Activated T-helper 1 cell treated with anti-CD3 and anti-CD28 coated beads, Interleukin-12 subunit alpha, Interleukin-12 subunit beta, Interleukin-2, Interleukin-4 antibody, amounts not matched to agents 30 ng/mL and 10 ng/mL and 1 ng/mL, durations not matched to agents 14 hours and 24 hours and 36 hours (primary cell): ENCODE measurements around the gene LSAMP. TPM values are rescaled to one million over a fixed set of nuclear protein-coding genes. Genes with fewer than 3 reads are reported as not detected.

ENCODE experiments used
- DNase-seq: peaks from one replicate; pipeline ENCODE4 v3.0.0; 2021; ENCODE audit warnings: low spot score
- H3K27ac Mint-ChIP-seq: one replicate; pipeline ENCODE4 v1.8.0; 2021; ENCODE audit warnings: mild to moderate bottlenecking, mixed read lengths
- H3K27me3 Mint-ChIP-seq: one replicate; pipeline ENCODE4 v1.8.0; 2022; ENCODE audit warnings: mild to moderate bottlenecking, moderate library complexity, mixed read lengths; ENCODE audit not compliant: insufficient read depth
- H3K36me3 Mint-ChIP-seq: one replicate; pipeline ENCODE4 v1.8.0; 2021; ENCODE audit warnings: low read depth, mixed read lengths
- H3K4me1 Mint-ChIP-seq: one replicate; pipeline ENCODE4 v1.8.0; 2021; ENCODE audit warnings: low read depth, mixed read lengths
- H3K4me3 Mint-ChIP-seq: one replicate; pipeline ENCODE4 v1.8.0; 2021; ENCODE audit warnings: mild to moderate bottlenecking, moderate library complexity, mixed read lengths
- H3K9me3 Mint-ChIP-seq: one replicate; pipeline ENCODE4 v1.8.0; 2021; ENCODE audit warnings: mixed read lengths
- intact Hi-C: fragments of 100-400 bp; cut with micrococcal nuclease; formaldehyde crosslinking; loops from one replicate; pipeline ENCODE4 v1.15.1; 2024
- total RNA-seq: library from RNA; stranded (reverse); gene quantifications from 2 replicates; pipeline ENCODE4 v1.2.3, GENCODE V29; 2022

The LSAMP gene
- total RNA-seq, 1 donor from 2014 or later: not detected

GRCh38 chr3:115831864-115832263 is 613.4 kb downstream of the LSAMP start:
- Mint-ChIP-seq H3K4me1 (no peaks in the 10 kb centered on the region), H3K36me3 (no peaks in the 10 kb centered on the region), H3K4me3 (no peak overlapping the region), H3K9me3 (no peaks in the 10 kb centered on the region), H3K27ac (no peak overlapping the region), H3K27me3 (peaks cover 22% of the 10 kb centered on the region)
- intact Hi-C loops: no loop called here
- no peak for DNase-seq

DNA sequence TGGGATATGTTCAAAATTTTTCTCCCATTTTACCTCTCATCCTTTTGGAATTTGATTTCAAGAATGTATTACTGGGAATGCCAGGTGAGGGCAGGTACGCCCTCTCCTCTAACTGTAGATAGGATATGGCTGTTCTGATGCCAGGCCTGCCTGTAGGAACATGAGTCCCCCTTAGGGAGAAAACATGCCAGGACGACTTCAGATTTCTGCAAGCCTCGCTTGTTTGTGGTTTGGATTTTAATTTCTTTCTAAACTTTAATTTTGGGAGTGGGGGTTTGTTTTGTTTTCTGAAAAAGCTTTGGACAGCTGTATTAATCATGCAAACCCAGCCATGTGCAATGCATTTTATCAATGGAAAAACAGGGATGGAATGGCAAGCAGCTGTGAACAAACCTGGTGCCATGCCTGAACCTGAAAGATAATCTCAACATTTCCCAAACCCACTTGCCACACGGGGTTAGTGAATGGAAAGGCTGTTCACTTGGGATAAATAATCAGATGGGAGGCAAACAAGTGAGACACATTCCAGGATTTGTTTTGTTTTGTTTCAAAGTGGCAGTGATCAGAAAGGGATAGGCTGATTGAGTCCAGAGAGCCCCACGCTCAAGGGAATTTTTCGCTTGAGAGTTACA is 614.4 kb downstream of the LSAMP start:
- DNase-seq: no peak
- intact Hi-C loops: no loop called here
- Mint-ChIP-seq H3K9me3 (no peaks in the 10 kb centered on the region), H3K4me1 (no peaks in the 10 kb centered on the region), H3K27ac (no peak overlapping the region), H3K4me3 (no peak overlapping the region), H3K27me3 (peaks cover 25% of the 10 kb centered on the region), H3K36me3 (no peaks in the 10 kb centered on the region)

DNA sequence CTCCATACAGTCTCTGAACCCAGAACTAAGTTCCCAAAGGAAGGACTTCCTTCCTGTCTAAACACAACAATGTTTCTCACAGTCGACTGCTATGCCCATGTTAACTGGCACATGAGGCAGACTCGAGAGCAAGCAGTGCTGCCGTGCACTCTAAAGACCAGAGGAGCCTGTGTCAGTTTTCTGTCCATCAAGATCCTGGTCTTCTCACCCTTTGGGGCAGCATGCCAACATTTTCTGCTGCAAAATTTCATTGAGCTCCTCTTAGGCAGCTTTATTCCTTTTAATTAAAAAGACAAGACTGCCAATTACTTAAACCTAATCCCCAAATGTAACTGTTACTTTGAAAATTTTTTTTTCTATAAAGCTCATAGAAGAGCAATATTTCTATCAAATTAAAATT is 616.9 kb downstream of the LSAMP start:
- Mint-ChIP-seq H3K4me1 (no peaks in the 10 kb centered on the region), H3K27ac (no peak overlapping the region), H3K36me3 (no peaks in the 10 kb centered on the region), H3K9me3 (no peaks in the 10 kb centered on the region), H3K27me3 (peaks cover 19% of the 10 kb centered on the region), H3K4me3 (no peak overlapping the region)
- no peak for DNase-seq
- intact Hi-C loops: no loop called here

DNA sequence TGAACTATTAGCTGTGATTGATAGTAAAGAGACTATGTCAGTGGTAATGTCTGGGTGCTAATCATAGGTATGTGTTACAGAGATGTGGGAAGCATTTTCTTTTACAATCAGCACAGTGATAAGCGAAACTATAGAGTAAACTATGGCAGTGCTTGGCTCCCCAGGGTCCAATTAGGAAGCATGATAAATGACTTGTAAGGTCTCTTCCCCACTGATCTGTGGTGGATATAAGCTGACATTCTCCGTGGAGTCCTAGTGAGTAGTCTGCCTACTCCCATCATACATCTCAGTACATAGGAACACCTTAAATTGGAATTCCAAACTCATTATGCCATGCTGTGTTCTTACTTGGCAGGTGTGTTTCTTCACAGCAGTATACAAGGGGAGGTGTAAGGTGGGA is 617.8 kb downstream of the LSAMP start:
- peaks cover 15% of the 10 kb centered on the region for H3K27me3 Mint-ChIP-seq
- no peak for DNase-seq
- H3K9me3 Mint-ChIP-seq: no peaks in the 10 kb centered on the region
- no peaks in the 10 kb centered on the region for H3K36me3 Mint-ChIP-seq
- intact Hi-C loops: no loop called here
- no peak overlapping the region for H3K27ac Mint-ChIP-seq
- no peaks in the 10 kb centered on the region for H3K4me1 Mint-ChIP-seq
- H3K4me3 Mint-ChIP-seq: no peak overlapping the region

DNA sequence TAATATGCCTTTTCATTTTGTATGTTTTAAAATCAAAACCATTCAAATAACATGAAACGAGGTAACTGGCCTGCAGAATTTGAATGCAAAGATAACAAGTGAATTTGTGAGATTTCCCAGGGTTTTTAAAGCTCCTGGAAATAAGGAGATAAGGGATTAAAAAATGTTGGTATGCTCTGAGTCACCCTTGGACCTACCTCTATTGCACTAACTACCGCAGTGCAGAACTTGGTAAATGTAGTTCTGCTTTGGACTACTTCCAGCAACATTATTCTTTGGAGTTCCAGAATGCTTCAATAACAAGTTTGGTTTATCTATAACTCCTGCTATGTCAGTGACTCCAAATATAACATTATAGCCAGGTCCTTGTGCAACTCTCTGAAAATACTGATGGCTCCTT is 620.2 kb downstream of the LSAMP start:
- H3K36me3 Mint-ChIP-seq: no peaks in the 10 kb centered on the region
- DNase-seq: no peak
- H3K27me3 Mint-ChIP-seq: peaks cover 15% of the 10 kb centered on the region
- intact Hi-C loops: no loop called here
- no peak overlapping the region for H3K27ac Mint-ChIP-seq
- no peak overlapping the region for H3K4me3 Mint-ChIP-seq
- no peaks in the 10 kb centered on the region for H3K9me3 Mint-ChIP-seq
- H3K4me1 Mint-ChIP-seq: no peaks in the 10 kb centered on the region

DNA sequence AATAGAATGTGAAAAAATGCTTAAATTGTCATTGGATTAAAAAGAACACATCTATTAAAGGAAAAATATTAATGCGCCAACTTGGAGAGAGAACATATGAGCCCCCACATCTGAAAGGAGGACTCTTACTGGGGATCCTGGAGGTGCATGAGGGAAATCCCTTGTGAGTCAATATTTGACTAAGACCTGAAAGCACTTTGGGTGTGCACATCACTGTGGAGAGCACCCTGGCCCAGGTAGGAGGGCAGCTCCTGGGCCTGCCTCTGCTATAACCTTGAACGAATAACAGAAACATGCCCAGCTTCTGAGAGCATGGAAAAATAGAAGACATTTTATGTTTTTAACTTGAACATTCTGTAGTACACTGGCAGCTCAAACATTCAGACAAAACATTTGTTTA is 622.2 kb downstream of the LSAMP start:
- H3K27ac Mint-ChIP-seq: no peak overlapping the region
- H3K36me3 Mint-ChIP-seq: no peaks in the 10 kb centered on the region
- intact Hi-C loops: no loop called here
- DNase-seq: no peak
- H3K4me3 Mint-ChIP-seq: no peak overlapping the region
- H3K27me3 Mint-ChIP-seq: peaks cover 8% of the 10 kb centered on the region
- H3K4me1 Mint-ChIP-seq: no peaks in the 10 kb centered on the region
- no peaks in the 10 kb centered on the region for H3K9me3 Mint-ChIP-seq

DNA sequence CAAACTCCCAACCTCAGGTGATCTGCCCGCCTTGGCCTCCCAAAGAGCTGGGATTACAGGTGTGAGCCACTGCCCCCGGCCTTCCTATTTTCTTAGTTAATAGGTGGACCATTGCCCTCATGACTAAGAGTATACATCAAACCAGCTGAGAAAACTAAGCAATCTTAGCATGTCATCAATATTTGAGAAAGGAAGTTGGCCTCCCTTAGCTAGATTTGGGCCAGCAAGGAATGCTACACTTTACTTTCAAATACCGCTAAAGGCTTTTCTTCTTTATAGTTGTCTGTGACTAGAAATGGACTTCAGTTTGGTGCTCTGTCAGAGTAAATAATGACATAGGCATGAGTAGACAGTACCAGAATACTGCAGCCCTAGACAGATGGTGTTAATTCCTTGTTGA is 622.7 kb downstream of the LSAMP start:
- intact Hi-C loops: no loop called here
- no peaks in the 10 kb centered on the region for H3K4me1 Mint-ChIP-seq
- no peaks in the 10 kb centered on the region for H3K9me3 Mint-ChIP-seq
- no peaks in the 10 kb centered on the region for H3K36me3 Mint-ChIP-seq
- H3K4me3 Mint-ChIP-seq: no peak overlapping the region
- peaks cover 3% of the 10 kb centered on the region for H3K27me3 Mint-ChIP-seq
- no peak overlapping the region for H3K27ac Mint-ChIP-seq
- no peak for DNase-seq

- no peaks in the 10 kb centered on the region for H3K36me3 Mint-ChIP-seq
- H3K4me1 Mint-ChIP-seq: peaks cover 2% of the 10 kb centered on the region
- intact Hi-C loops: loop anchor here (5.0 to 10.0 kb wide), 2 partner anchors 165 to 608 kb away; no protein-coding TSS in a partner anchor
Observed at GRCh38 chr3:115819785-115820384, 625.4 kb downstream of the LSAMP start.

DNA sequence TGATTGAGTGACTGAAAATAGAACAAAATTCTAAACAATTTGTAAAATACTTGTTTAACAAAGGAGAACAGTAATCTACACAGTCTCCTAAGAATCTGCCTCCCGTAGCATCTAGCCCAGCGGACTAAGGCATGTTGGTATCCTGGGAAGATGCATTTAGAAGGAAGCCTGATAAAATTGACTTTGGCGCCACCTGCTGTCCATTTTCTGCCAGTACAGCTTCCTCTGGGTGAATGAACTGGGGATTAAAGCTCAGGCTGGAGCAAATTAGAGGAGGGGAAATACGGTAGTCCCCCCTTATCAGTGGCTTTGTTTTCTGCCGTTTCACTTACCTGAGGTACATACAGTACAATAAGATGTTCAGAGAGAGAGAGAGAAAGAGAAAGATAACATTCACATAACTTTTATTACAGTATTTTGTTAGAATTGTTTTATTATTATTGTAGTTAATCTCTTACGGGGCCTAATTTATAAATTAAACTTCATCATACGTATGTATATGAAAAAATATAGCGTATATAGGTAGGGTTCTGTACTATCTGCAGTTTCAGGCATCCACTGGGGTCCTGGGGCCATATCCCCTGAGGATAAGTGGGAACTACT is 630.4 kb downstream of the LSAMP start:
- H3K27me3 Mint-ChIP-seq: peaks cover 6% of the 10 kb centered on the region
- H3K4me1 Mint-ChIP-seq: peaks cover 4% of the 10 kb centered on the region
- no peak overlapping the region for H3K4me3 Mint-ChIP-seq
- no peak overlapping the region for H3K27ac Mint-ChIP-seq
- intact Hi-C loops: loop anchor here (1.0 to 10.0 kb wide), 6 partner anchors 31 to 774 kb away; no protein-coding TSS in a partner anchor
- H3K36me3 Mint-ChIP-seq: no peaks in the 10 kb centered on the region
- H3K9me3 Mint-ChIP-seq: no peaks in the 10 kb centered on the region
- DNase-seq: peak; percentile 33

More at GRCh38 chr3:115819785-115820384, 625.4 kb downstream of the LSAMP start:
- peak; percentile 42 for DNase-seq
- Mint-ChIP-seq H3K9me3 (no peaks in the 10 kb centered on the region), H3K4me3 (no peak overlapping the region), H3K27ac (no peak overlapping the region), H3K27me3 (peaks cover 3% of the 10 kb centered on the region)

DNA sequence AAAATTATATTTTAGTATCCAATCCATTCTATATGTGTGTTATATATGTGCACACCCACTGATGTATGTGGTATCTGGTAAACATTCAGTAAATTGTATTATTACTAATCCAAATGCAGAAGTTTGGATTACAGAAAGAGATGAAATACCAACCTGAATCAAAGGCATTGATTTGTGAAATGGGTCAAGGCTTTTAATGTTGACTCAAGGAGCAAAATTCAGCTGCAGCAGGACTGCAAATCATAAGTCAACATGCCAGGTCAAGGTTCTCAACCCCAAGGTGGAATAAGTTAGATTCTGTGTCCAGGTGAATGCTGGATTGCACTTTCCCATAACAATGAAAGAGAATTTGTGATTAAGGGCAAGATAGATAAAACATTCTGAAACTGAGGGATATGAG is 631.3 kb downstream of the LSAMP start:
- Mint-ChIP-seq H3K27me3 (peaks cover 6% of the 10 kb centered on the region), H3K27ac (no peak overlapping the region), H3K36me3 (no peaks in the 10 kb centered on the region), H3K9me3 (no peaks in the 10 kb centered on the region), H3K4me1 (peaks cover 4% of the 10 kb centered on the region), H3K4me3 (no peak overlapping the region)
- intact Hi-C loops: loop anchor here (1.0 to 10.0 kb wide), 4 partner anchors 30 to 773 kb away; no protein-coding TSS in a partner anchor
- no peak for DNase-seq

DNA sequence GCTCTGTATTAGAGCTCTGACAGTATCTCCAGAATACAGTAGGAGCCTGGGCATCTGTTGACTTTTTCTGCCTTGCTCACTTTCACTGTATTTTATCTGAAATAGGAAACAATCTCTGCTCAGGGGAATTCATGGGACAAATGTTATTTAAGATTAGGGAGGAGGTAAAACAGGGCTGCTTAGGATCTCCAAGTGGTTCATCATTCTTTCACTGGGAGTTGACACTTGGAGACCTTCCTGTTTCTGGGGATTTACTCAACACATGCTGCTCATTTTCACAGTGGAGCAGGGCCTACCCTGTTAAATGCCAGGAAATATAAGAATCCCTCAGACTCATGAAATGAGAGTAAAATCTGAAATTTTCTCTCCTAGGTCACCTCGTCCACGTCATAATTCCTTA is 636.5 kb downstream of the LSAMP start:
- Mint-ChIP-seq H3K4me1 (no peaks in the 10 kb centered on the region), H3K36me3 (no peaks in the 10 kb centered on the region), H3K9me3 (no peaks in the 10 kb centered on the region), H3K4me3 (no peak overlapping the region), H3K27me3 (peaks cover 14% of the 10 kb centered on the region), H3K27ac (no peak overlapping the region)
- no peak for DNase-seq
- intact Hi-C loops: no loop called here

GRCh38 chr3:115808244-115808643 is 637.0 kb downstream of the LSAMP start:
- no peaks in the 10 kb centered on the region for H3K4me1 Mint-ChIP-seq
- no peak for DNase-seq
- intact Hi-C loops: no loop called here
- no peak overlapping the region for H3K27ac Mint-ChIP-seq
- peaks cover 14% of the 10 kb centered on the region for H3K27me3 Mint-ChIP-seq
- H3K4me3 Mint-ChIP-seq: no peak overlapping the region
- no peaks in the 10 kb centered on the region for H3K36me3 Mint-ChIP-seq
- no peaks in the 10 kb centered on the region for H3K9me3 Mint-ChIP-seq

DNA sequence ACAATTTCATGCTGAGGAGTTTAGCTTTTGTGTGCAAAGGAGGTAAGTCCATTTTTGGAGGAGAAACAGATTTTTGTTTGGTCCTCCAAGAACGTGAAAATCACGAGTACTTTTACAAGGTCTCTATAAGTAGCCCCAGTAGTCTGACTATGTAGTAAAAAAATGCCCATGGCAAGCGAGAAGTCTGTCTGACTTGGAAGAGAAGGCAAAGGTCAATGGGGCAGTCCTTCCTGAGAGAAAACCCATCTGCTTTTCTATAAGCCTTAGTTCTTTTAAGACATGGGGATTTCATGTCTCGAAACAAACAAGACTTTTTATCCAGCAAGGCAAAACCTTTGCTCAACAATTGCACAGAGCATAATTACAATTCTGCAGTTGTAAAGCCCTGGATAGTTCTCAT is 638.8 kb downstream of the LSAMP start:
- peaks cover 21% of the 10 kb centered on the region for H3K27me3 Mint-ChIP-seq
- H3K9me3 Mint-ChIP-seq: no peaks in the 10 kb centered on the region
- H3K36me3 Mint-ChIP-seq: no peaks in the 10 kb centered on the region

More for the DNA sequence above, 638.8 kb downstream of the LSAMP start:
- Mint-ChIP-seq H3K27ac (no peak overlapping the region), H3K4me1 (no peaks in the 10 kb centered on the region), H3K4me3 (no peak overlapping the region)
- intact Hi-C loops: no loop called here
- no peak for DNase-seq
